Raji (cell line): ENCODE measurements around the gene MRI1.
A peak's percentile ranks its signal among the peaks of the same experiment; 100 is the strongest.

Source experiments
- POLR2A ChIP-seq: IDR thresholded peaks from 2 replicates; pipeline ENCODE4 v1.6.1; 2011; ENCODE audit warnings: low read depth, low read length, control low read depth; ENCODE audit not compliant: insufficient read depth

The MRI1 gene

GRCh38 chr19:13797058-13797440 lies 32.7 kb downstream of the MRI1 start:
- TF ChIP-seq POLR2A = no peak

GRCh38 chr19:13797870-13798269 lies 33.5 kb downstream of the MRI1 start:
- TF ChIP-seq POLR2A = no peak

- TF ChIP-seq POLR2A = no peak
Measured at GRCh38 chr19:13799669-13800068, 35.3 kb downstream of the MRI1 start.

GRCh38 chr19:13803038-13803437 lies 38.7 kb downstream of the MRI1 start:
- no peak for TF ChIP-seq POLR2A

- no peak for TF ChIP-seq POLR2A
Measured at GRCh38 chr19:13804830-13805683, 40.7 kb downstream of the MRI1 start.

GRCh38 chr19:13806728-13807127 lies 42.4 kb downstream of the MRI1 start:
- no peak for TF ChIP-seq POLR2A

GRCh38 chr19:13807421-13808021 lies 43.2 kb downstream of the MRI1 start:
- TF ChIP-seq POLR2A = no peak

GRCh38 chr19:13808856-13809255 lies 44.5 kb downstream of the MRI1 start:
- no peak for TF ChIP-seq POLR2A

GRCh38 chr19:13812544-13812943 lies 48.2 kb downstream of the MRI1 start:
- no peak for TF ChIP-seq POLR2A

GRCh38 chr19:13813147-13813546 lies 48.8 kb downstream of the MRI1 start:
- TF ChIP-seq POLR2A = no peak

GRCh38 chr19:13814550-13814949 lies 50.2 kb downstream of the MRI1 start:
- TF ChIP-seq POLR2A = no peak

- TF ChIP-seq POLR2A = no peak
Measured at GRCh38 chr19:13817018-13817614, 52.8 kb downstream of the MRI1 start.

GRCh38 chr19:13817615-13818371 lies 53.5 kb downstream of the MRI1 start:
- TF ChIP-seq POLR2A = 0 out of 2 replicates have a peak, but pooled peaks have one; percentile 31

GRCh38 chr19:13819238-13819637 lies 54.9 kb downstream of the MRI1 start:
- no peak for TF ChIP-seq POLR2A

GRCh38 chr19:13821292-13821691 lies 57.0 kb downstream of the MRI1 start:
- TF ChIP-seq POLR2A = no peak
